ENCODE data around the gene SIGLEC15. TPM values are rescaled to one million over a fixed set of nuclear protein-coding genes. Genes with fewer than 3 reads are reported as not detected.

Gene SIGLEC15
- total RNA-seq, 1 donor from 2014 or later: not detected

DNA sequence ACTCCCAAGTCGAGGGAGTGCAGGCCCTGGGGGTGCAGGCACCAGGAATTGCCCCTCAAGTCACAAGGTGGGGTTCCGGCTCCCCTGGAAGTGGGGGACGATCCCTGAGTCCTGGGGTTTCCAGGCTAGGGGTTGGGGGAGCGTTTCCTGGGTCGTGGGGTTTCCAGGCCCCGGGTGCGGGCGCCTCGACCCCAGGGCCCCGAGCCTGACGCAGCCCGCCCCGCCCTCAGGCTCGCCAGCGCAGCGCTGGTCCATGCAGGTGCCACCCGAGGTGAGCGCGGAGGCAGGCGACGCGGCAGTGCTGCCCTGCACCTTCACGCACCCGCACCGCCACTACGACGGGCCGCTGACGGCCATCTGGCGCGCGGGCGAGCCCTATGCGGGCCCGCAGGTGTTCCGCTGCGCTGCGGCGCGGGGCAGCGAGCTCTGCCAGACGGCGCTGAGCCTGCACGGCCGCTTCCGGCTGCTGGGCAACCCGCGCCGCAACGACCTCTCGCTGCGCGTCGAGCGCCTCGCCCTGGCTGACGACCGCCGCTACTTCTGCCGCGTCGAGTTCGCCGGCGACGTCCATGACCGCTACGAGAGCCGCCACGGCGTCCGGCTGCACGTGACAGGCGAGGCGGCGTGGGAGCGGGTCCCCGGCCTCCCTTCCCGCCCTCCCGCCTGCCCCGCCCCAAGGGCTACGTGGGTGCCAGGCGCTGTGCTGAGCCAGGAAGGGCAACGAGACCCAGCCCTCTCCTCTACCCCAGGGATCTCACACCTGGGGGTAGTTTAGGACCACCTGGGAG is 12.0 kb downstream of the SIGLEC15 start:
- no peaks in the 10 kb centered on the region for H3K9me3 Mint-ChIP-seq (ENCODE audit: low read depth)
- no peak overlapping the region for H3K4me3 Mint-ChIP-seq (ENCODE audit: low read depth)
- no peak overlapping the region for H3K27ac Mint-ChIP-seq
- H3K27me3 Mint-ChIP-seq: peaks cover 55% of the 10 kb centered on the region
- TF ChIP-seq, protein P1, sequence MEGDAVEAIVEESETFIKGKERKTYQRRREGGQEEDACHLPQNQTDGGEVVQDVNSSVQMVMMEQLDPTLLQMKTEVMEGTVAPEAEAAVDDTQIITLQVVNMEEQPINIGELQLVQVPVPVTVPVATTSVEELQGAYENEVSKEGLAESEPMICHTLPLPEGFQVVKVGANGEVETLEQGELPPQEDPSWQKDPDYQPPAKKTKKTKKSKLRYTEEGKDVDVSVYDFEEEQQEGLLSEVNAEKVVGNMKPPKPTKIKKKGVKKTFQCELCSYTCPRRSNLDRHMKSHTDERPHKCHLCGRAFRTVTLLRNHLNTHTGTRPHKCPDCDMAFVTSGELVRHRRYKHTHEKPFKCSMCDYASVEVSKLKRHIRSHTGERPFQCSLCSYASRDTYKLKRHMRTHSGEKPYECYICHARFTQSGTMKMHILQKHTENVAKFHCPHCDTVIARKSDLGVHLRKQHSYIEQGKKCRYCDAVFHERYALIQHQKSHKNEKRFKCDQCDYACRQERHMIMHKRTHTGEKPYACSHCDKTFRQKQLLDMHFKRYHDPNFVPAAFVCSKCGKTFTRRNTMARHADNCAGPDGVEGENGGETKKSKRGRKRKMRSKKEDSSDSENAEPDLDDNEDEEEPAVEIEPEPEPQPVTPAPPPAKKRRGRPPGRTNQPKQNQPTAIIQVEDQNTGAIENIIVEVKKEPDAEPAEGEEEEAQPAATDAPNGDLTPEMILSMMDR (IDR thresholded peaks at IDR 0.05; ENCODE audit: unreplicated experiment): peak; percentile 39
- peaks cover 35% of the 10 kb centered on the region for H3K4me1 Mint-ChIP-seq (ENCODE audit: low read depth)
- H3K36me3 Mint-ChIP-seq (ENCODE audit: insufficient read depth): peaks cover 1% of the 10 kb centered on the region
- DNase-seq (ENCODE audit: low spot score, unreplicated experiment): peak; percentile 46

GRCh38 chr18:45838302-45839070 is 13.0 kb downstream of the SIGLEC15 start:
- Mint-ChIP-seq H3K4me1 (ENCODE audit: low read depth) (peaks cover 41% of the 10 kb centered on the region), H3K36me3 (ENCODE audit: insufficient read depth) (peaks cover 1% of the 10 kb centered on the region), H3K27ac (no peak overlapping the region), H3K4me3 (ENCODE audit: low read depth) (no peak overlapping the region), H3K9me3 (ENCODE audit: low read depth) (no peaks in the 10 kb centered on the region), H3K27me3 (peaks cover 55% of the 10 kb centered on the region)
- no peak for DNase-seq (ENCODE audit: low spot score, unreplicated experiment)
- TF ChIP-seq, protein P1 (IDR thresholded peaks at IDR 0.05; ENCODE audit: unreplicated experiment): no peak

DNA sequence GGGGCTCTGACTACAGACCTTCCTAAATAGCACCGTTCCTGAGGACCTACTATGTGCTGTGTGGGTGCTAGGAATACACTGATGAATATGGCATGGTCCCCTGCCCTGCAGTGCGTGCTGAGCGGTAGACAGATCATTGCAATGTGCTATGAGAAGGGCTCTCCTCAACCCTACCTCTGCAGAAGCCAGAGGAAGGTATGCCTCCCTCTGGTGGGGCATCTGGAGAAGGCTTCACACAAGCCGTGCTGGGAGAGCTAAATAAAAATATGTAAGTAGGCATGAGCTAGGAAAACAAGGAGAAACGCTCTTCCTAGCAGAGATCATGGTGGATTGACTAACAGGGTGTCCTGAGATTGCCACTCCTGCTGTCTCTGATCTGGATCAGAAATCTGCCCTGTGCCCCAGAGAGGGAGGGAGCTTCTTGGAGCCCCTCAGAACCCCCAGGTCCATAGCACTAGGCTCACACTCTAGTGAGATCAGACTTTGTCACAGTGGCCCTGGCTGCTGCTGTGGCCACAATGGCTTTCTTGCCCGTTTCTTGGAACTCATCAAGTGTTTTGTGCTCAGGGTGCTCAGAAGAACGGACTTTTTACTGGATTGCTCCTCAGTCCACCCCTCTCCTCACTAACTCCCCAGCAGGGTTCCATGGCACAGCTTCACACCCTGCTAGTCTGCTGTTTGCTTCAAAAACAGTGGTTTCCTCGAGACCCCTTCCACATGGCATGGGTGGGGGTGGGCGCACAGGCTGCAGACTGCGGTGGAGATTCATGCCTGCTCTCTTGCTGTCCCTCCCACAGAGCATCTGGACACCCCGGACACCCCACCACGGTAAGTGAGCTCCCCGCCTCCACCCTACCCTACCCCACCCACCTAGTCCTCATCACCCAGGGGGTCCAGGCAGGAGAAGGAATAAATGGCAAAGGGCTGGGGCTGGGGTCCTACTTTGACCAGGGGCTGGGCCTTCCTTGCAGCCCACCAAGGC is 14.2 kb downstream of the SIGLEC15 start:
- DNase-seq (ENCODE audit: low spot score, unreplicated experiment): no peak
- Mint-ChIP-seq H3K4me3 (ENCODE audit: low read depth) (no peak overlapping the region), H3K27me3 (peaks cover 51% of the 10 kb centered on the region), H3K9me3 (ENCODE audit: low read depth) (no peaks in the 10 kb centered on the region), H3K27ac (no peak overlapping the region), H3K36me3 (ENCODE audit: insufficient read depth) (peaks cover 1% of the 10 kb centered on the region), H3K4me1 (ENCODE audit: low read depth) (peaks cover 30% of the 10 kb centered on the region)
- TF ChIP-seq, protein P1 (IDR thresholded peaks at IDR 0.05; ENCODE audit: unreplicated experiment): peak; percentile 59

DNA sequence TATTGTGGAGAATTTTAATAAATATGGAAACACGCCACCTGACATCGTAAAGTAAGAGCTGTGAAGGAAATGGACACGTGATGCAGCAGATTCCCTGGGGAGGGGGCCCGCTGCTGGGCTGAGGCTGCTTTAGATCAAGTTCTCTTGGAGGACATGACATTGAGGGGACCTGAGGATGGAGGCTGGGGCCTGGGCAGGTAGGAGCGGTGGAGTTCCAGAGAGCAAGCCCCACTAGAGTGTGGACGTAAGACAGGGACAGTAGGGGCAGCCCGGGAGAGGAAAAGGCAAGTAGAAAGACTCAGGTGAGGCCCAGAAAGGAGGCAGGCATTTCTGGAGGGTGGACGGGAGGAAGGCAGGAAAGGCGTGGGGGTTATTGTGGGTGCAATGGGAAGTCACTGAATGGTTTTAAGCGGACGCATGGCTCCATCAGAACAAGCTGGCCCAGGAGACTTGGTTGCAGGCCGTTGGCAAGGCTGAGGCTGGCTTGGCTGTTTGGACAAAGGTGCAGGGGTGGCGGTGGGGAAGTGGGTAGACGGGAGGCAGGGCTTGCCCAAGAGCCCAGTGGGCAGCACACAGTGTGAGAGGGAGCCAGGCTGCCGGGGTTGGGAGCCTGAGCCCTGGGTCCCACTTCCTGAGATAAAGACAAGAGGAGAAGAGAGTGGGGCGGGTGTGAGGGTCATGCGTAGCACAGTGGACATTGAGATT is 15.7 kb downstream of the SIGLEC15 start:
- Mint-ChIP-seq H3K4me3 (ENCODE audit: low read depth) (no peak overlapping the region), H3K4me1 (ENCODE audit: low read depth) (peaks cover 16% of the 10 kb centered on the region), H3K9me3 (ENCODE audit: low read depth) (no peaks in the 10 kb centered on the region), H3K27ac (no peak overlapping the region), H3K27me3 (peaks cover 36% of the 10 kb centered on the region), H3K36me3 (ENCODE audit: insufficient read depth) (peaks cover 1% of the 10 kb centered on the region)
- TF ChIP-seq, protein P1 (IDR thresholded peaks at IDR 0.05; ENCODE audit: unreplicated experiment): no peak
- no peak for DNase-seq (ENCODE audit: low spot score, unreplicated experiment)

Measured in progenitor cell of endocrine pancreas (in vitro differentiated cells).